ENCODE data around the gene EFCAB12. TPM values are rescaled to one million over a fixed set of nuclear protein-coding genes. Genes with fewer than 3 reads are reported as not detected.

EFCAB12 gene
- total and polyA plus RNA-seq, 2 of the 13 experiments (the other 11 are each of a cell fraction or from before 2014, with no cell fraction given): 0.31 to 2.4 TPM

- TF ChIP-seq ZBTB10 (CRISPR knock-in tag; IDR thresholded peaks at IDR 0.05; ENCODE audit: borderline replicate concordance) (no peak), EP300 (IDR thresholded peaks at IDR 0.05; ENCODE audit: low read depth in 2 of 2, low read length in 2 of 2) (peak in 1 of 2 experiments; percentile 100; a peak in 1 of 4 replicates), EP300 (CRISPR knock-in tag; IDR thresholded peaks at IDR 0.05; ENCODE audit: borderline replicate concordance) (no peak), ISX (CRISPR knock-in tag; conservative IDR thresholded peaks at IDR 0.05) (no peak), TIGD3 (CRISPR knock-in tag; IDR thresholded peaks at IDR 0.05; ENCODE audit: borderline replicate concordance) (no peak), ATF6 (CRISPR knock-in tag; conservative IDR thresholded peaks at IDR 0.05) (no peak), PCBP2 (optimal IDR thresholded peaks at IDR 0.05; ENCODE audit: low read depth, low read length, poor library complexity, severe bottlenecking) (no peak), TEF (CRISPR knock-in tag; IDR thresholded peaks at IDR 0.05) (no peak), KDM4B (CRISPR knock-in tag; IDR thresholded peaks at IDR 0.05) (0 out of 2 replicates have a peak, but pooled peaks have one; percentile 39), TCF7 (IDR thresholded peaks at IDR 0.05; ENCODE audit: low read depth) (no peak), ATF3 (CRISPR knock-in tag; IDR thresholded peaks at IDR 0.05) (no peak), CBX1 (IDR thresholded peaks at IDR 0.05; ENCODE audit: low read depth) (no peak), REPIN1 (CRISPR knock-in tag; IDR thresholded peaks at IDR 0.05; ENCODE audit: borderline replicate concordance, low read depth) (no peak), ZNF800 (CRISPR knock-in tag; IDR thresholded peaks at IDR 0.05) (no peak), ZBTB25 (CRISPR knock-in tag; IDR thresholded peaks at IDR 0.05) (peak; percentile 27; the same call in 1 of the 2 replicates)
Observed at GRCh38 chr3:129399145-129399894, 29.1 kb downstream of the EFCAB12 start (continued).

All from HepG2 (cell line).